ENCODE data around the gene TOMM7.
"Not testable (repeated sequence)": the region's sequence is repeated elsewhere in the genome, so short reads cannot be mapped to it uniquely, and the experiment has no call there.

TOMM7 gene

GRCh38 chr7:22781230-22781711, 41.4 kb downstream of the TOMM7 start:
- DNase-seq, result no peak

- not testable (repeated sequence) for DNase-seq
These were observed 42.8 kb downstream of the TOMM7 start for GRCh38 chr7:22779730-22780323.

- DNase-seq, result no peak
These were observed 45.7 kb downstream of the TOMM7 start for GRCh38 chr7:22776964-22777363.

GRCh38 chr7:22772885-22773284, 49.8 kb downstream of the TOMM7 start:
- DNase-seq, result no peak

- DNase-seq, result no peak
These were observed 50.8 kb downstream of the TOMM7 start for GRCh38 chr7:22771872-22772228.

- no peak for DNase-seq
These were observed 51.3 kb downstream of the TOMM7 start for GRCh38 chr7:22771194-22771871.

GRCh38 chr7:22765609-22766008, 57.0 kb downstream of the TOMM7 start:
- no peak for DNase-seq
